ENCODE measurements around the gene CPNE8. TPM values are rescaled to one million over a fixed set of nuclear protein-coding genes. Genes with fewer than 3 reads are reported as not detected.

Gene CPNE8
- total RNA-seq, 1 experiment from 2014 or later: 23.6 TPM

DNA sequence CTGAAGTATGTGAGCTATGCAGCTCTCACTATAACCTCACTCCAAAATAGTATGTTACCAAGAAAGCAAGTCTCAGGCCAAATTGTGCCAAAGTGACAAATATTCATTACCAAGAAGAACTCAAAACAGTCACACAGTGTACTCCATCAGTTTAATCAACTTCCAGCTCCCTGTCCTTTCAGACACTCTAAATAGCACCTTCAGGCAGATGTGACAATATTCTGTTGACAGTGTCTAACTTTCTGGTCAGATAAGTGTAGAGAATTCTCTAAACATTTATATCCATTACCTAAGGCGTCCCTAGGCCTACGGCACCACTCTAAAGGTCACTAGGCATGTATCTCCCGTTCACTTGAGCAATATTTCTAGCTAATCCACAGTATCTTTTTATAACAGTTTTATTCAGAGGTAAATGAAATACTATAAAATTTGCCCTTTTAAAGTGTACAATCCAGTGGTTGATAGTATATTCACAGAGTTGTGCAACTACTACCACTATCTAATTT is 21.7 kb downstream of the CPNE8 start:
- ChIA-PET POLR2A (no interaction called here), CTCF (no interaction called here)
- no peaks in the 10 kb centered on the region for H3K36me3 ChIP-seq (ENCODE audit: control insufficient read depth, insufficient read depth, low read length)
- in situ Hi-C loops (cut with HindIII; ENCODE audit: low pct_unique_long_range_greater_than_20kb, low sequenced_read_pairs) (no loop called here), intact Hi-C loops (cut with micrococcal nuclease; ENCODE audit: unreplicated experiment) (no loop called here)
- H3K4me1 ChIP-seq (ENCODE audit: control insufficient read depth, insufficient read depth, low read length): no peaks in the 10 kb centered on the region
- no peaks in the 10 kb centered on the region for H3K9me3 ChIP-seq (ENCODE audit: control insufficient read depth, insufficient read depth, low read depth, low read length)
- H3K27ac ChIP-seq (ENCODE audit: low read length): no peak overlapping the region
- TF ChIP-seq POLR2AphosphoS5 (IDR thresholded peaks at IDR 0.05; ENCODE audit: low read depth, low read length) (no peak), TCF7L2 (IDR thresholded peaks at IDR 0.05; ENCODE audit: low read depth, low read length) (no peak), SIN3A (IDR thresholded peaks at IDR 0.05; ENCODE audit: borderline replicate concordance, insufficient read depth, low read depth, low read length) (no peak)
- TF ChIP-seq, protein P1, sequence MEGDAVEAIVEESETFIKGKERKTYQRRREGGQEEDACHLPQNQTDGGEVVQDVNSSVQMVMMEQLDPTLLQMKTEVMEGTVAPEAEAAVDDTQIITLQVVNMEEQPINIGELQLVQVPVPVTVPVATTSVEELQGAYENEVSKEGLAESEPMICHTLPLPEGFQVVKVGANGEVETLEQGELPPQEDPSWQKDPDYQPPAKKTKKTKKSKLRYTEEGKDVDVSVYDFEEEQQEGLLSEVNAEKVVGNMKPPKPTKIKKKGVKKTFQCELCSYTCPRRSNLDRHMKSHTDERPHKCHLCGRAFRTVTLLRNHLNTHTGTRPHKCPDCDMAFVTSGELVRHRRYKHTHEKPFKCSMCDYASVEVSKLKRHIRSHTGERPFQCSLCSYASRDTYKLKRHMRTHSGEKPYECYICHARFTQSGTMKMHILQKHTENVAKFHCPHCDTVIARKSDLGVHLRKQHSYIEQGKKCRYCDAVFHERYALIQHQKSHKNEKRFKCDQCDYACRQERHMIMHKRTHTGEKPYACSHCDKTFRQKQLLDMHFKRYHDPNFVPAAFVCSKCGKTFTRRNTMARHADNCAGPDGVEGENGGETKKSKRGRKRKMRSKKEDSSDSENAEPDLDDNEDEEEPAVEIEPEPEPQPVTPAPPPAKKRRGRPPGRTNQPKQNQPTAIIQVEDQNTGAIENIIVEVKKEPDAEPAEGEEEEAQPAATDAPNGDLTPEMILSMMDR (IDR thresholded peaks at IDR 0.05): no peak
- TF ChIP-seq, protein P2, sequence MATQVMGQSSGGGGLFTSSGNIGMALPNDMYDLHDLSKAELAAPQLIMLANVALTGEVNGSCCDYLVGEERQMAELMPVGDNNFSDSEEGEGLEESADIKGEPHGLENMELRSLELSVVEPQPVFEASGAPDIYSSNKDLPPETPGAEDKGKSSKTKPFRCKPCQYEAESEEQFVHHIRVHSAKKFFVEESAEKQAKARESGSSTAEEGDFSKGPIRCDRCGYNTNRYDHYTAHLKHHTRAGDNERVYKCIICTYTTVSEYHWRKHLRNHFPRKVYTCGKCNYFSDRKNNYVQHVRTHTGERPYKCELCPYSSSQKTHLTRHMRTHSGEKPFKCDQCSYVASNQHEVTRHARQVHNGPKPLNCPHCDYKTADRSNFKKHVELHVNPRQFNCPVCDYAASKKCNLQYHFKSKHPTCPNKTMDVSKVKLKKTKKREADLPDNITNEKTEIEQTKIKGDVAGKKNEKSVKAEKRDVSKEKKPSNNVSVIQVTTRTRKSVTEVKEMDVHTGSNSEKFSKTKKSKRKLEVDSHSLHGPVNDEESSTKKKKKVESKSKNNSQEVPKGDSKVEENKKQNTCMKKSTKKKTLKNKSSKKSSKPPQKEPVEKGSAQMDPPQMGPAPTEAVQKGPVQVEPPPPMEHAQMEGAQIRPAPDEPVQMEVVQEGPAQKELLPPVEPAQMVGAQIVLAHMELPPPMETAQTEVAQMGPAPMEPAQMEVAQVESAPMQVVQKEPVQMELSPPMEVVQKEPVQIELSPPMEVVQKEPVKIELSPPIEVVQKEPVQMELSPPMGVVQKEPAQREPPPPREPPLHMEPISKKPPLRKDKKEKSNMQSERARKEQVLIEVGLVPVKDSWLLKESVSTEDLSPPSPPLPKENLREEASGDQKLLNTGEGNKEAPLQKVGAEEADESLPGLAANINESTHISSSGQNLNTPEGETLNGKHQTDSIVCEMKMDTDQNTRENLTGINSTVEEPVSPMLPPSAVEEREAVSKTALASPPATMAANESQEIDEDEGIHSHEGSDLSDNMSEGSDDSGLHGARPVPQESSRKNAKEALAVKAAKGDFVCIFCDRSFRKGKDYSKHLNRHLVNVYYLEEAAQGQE (IDR thresholded peaks at IDR 0.05; ENCODE audit: insufficient read depth in 1 of 2, low read depth in 2 of 2, low read length in 1 of 2): no peak
- no peak overlapping the region for H3K4me3 ChIP-seq (ENCODE audit: low read depth in 2 of 2, low read length in 2 of 2)
- ATAC-seq (no peak), DNase-seq (ENCODE audit: low read depth, low spot score) (no peak)
- no TSS peak for BruUV-seq (replicated peaks)
- H3K27me3 ChIP-seq (ENCODE audit: control insufficient read depth, insufficient read depth, low read length): no peaks in the 10 kb centered on the region

DNA sequence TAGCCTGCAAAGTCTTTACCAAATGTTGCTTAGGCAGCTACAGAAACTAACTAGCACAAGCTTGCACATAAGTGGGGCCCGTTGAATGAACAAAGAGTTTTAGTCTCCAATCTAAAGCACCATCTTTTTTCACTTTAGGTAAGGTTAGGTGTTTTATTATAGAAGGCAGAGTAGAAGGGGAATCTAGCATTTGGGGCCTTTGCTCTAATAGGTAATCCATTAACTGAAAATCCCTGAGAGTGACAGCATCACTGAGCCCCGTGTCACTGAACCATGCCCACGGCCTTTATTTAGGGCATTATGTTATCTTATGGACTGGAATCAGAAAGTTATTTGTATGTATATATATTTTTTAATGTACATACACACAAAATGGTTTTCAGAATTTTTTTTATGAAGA is 25.1 kb downstream of the CPNE8 start:
- Histone ChIP-seq H3K4me1 (ENCODE audit: control insufficient read depth, insufficient read depth, low read length) (no peaks in the 10 kb centered on the region), H3K36me3 (ENCODE audit: control insufficient read depth, insufficient read depth, low read length) (no peaks in the 10 kb centered on the region), H3K4me3 (ENCODE audit: low read depth in 2 of 2, low read length in 2 of 2) (no peak overlapping the region), H3K9me3 (ENCODE audit: control insufficient read depth, insufficient read depth, low read depth, low read length) (no peaks in the 10 kb centered on the region), H3K27ac (ENCODE audit: low read length) (no peak overlapping the region), H3K27me3 (ENCODE audit: control insufficient read depth, insufficient read depth, low read length) (no peaks in the 10 kb centered on the region)
- ChIA-PET CTCF (no interaction called here), POLR2A (interaction anchor here (0.6 kb wide), 1 partner anchor 169 kb away, joined by 10 read pairs; no protein-coding TSS in a partner anchor)
- no peak for ATAC-seq
- intact Hi-C loops (cut with micrococcal nuclease; ENCODE audit: unreplicated experiment) (no loop called here), in situ Hi-C loops (cut with HindIII; ENCODE audit: low pct_unique_long_range_greater_than_20kb, low sequenced_read_pairs) (no loop called here)
- no TSS peak for BruUV-seq (replicated peaks)
- TF ChIP-seq TCF7L2 (IDR thresholded peaks at IDR 0.05; ENCODE audit: low read depth, low read length) (no peak), SIN3A (IDR thresholded peaks at IDR 0.05; ENCODE audit: borderline replicate concordance, insufficient read depth, low read depth, low read length) (no peak), POLR2AphosphoS5 (IDR thresholded peaks at IDR 0.05; ENCODE audit: low read depth, low read length) (no peak)
- TF ChIP-seq, protein P2 (IDR thresholded peaks at IDR 0.05; ENCODE audit: insufficient read depth in 1 of 2, low read depth in 2 of 2, low read length in 1 of 2): no peak
- TF ChIP-seq, protein P1 (IDR thresholded peaks at IDR 0.05): no peak
- no peak for DNase-seq (ENCODE audit: low read depth, low spot score)

Data from Panc1 (cell line).